Measurements from ENCODE around the gene GRIP2.

GRIP2 gene

GRCh38 chr3:14505001-14505802, 34.9 kb downstream of the GRIP2 start:
- DNase-seq, result no peak

GRCh38 chr3:14503706-14504065, 36.5 kb downstream of the GRIP2 start:
- DNase-seq, result no peak

- DNase-seq, result no peak
Observed at GRCh38 chr3:14503033-14503705, 37.0 kb downstream of the GRIP2 start.

- DNase-seq, result no peak
Observed at GRCh38 chr3:14502472-14502871, 37.7 kb downstream of the GRIP2 start.

- DNase-seq, result no peak
Observed at GRCh38 chr3:14497321-14497720, 42.8 kb downstream of the GRIP2 start.

- DNase-seq, result no peak
Observed at GRCh38 chr3:14496351-14496750, 43.8 kb downstream of the GRIP2 start.

- DNase-seq, result no peak
Observed at GRCh38 chr3:14494973-14495300, 45.2 kb downstream of the GRIP2 start.

- DNase-seq, result no peak
Observed at GRCh38 chr3:14494279-14494972, 45.7 kb downstream of the GRIP2 start.

- no peak for DNase-seq
Observed at GRCh38 chr3:14492948-14493881, 46.9 kb downstream of the GRIP2 start.

GRCh38 chr3:14491396-14492190, 48.5 kb downstream of the GRIP2 start:
- DNase-seq, result no peak

- no peak for DNase-seq
Observed at GRCh38 chr3:14490831-14491230, 49.3 kb downstream of the GRIP2 start.

- no peak for DNase-seq
Observed at GRCh38 chr3:14490255-14490654, 49.9 kb downstream of the GRIP2 start.

- no peak for DNase-seq
Observed at GRCh38 chr3:14489641-14490040, 50.5 kb downstream of the GRIP2 start.

- no peak for DNase-seq
Observed at GRCh38 chr3:14488286-14489041, 51.7 kb downstream of the GRIP2 start.

GRCh38 chr3:14487821-14488220, 52.3 kb downstream of the GRIP2 start:
- DNase-seq, result no peak

- DNase-seq, result no peak
Observed at GRCh38 chr3:14487086-14487485, 53.1 kb downstream of the GRIP2 start.

GRCh38 chr3:14486460-14486859, 53.7 kb downstream of the GRIP2 start:
- DNase-seq, result no peak

- DNase-seq, result no peak
Observed at GRCh38 chr3:14485981-14486380, 54.2 kb downstream of the GRIP2 start.

GRCh38 chr3:14484741-14485140, 55.4 kb downstream of the GRIP2 start:
- DNase-seq, result no peak

GRCh38 chr3:14483286-14483685, 56.9 kb downstream of the GRIP2 start:
- DNase-seq, result no peak

- no peak for DNase-seq
Observed at GRCh38 chr3:14482271-14482721, 57.8 kb downstream of the GRIP2 start.

Data from stimulated activated CD4-positive, alpha-beta T cell treated with anti-CD3 and anti-CD28 coated beads, Interleukin-12 subunit alpha, Interleukin-12 subunit beta, amount 100 ng/mL, for 4 hours (primary cell).